ENCODE data around the gene ACBD3.

- TF ChIP-seq CTCF (IDR thresholded peaks at IDR 0.05) (no peak), POLR2AphosphoS5 (IDR thresholded peaks at IDR 0.05) (no peak), POLR2A (IDR thresholded peaks at IDR 0.05; ENCODE audit: low read depth) (no peak)
Measured at GRCh38 chr1:226187380-226187779, 839 bp upstream of the ACBD3 start.
